ENCODE results near the gene ZFPM1.

GRCh38 chr16:88453611-88454522 lies 787 bp downstream of the ZFPM1 start:
- TF ChIP-seq, protein P1, sequence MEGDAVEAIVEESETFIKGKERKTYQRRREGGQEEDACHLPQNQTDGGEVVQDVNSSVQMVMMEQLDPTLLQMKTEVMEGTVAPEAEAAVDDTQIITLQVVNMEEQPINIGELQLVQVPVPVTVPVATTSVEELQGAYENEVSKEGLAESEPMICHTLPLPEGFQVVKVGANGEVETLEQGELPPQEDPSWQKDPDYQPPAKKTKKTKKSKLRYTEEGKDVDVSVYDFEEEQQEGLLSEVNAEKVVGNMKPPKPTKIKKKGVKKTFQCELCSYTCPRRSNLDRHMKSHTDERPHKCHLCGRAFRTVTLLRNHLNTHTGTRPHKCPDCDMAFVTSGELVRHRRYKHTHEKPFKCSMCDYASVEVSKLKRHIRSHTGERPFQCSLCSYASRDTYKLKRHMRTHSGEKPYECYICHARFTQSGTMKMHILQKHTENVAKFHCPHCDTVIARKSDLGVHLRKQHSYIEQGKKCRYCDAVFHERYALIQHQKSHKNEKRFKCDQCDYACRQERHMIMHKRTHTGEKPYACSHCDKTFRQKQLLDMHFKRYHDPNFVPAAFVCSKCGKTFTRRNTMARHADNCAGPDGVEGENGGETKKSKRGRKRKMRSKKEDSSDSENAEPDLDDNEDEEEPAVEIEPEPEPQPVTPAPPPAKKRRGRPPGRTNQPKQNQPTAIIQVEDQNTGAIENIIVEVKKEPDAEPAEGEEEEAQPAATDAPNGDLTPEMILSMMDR (IDR thresholded peaks at IDR 0.05; ENCODE audit: insufficient read depth, low read length, poor library complexity, severe bottlenecking): no peak
- no peak for TF ChIP-seq EZH2phosphoT487 (conservative IDR thresholded peaks at IDR 0.05; ENCODE audit: low read length)

All from SU-DHL-6 (cell line).